Keratinocyte (primary cell): ENCODE measurements around the gene PPP1R1C. TPM values are rescaled to one million over a fixed set of nuclear protein-coding genes. Genes with fewer than 3 reads are reported as not detected.

Experiments used
- DNase-seq: peaks from one replicate; pipeline ENCODE4 v3.0.0-alpha.2; 2011; ENCODE audit warnings: low read depth, missing footprints, low spot score
- FAIRE-seq: peaks from 2 replicates; lab custom pipeline; 2011; peaks lifted over from hg19 to GRCh38; lab: Jason Lieb, UNC
- H2AFZ ChIP-seq: 2 replicates; pipeline ENCODE4 v1.6.0; 2012; ENCODE audit warnings: low read length, control low read depth, inconsistent platforms; ENCODE audit not compliant: control insufficient read depth
- H3K27ac ChIP-seq: 2 replicates; pipeline ENCODE4 v1.5.1; 2011; ENCODE audit warnings: low read length; ENCODE audit not compliant: control insufficient read depth, insufficient read depth
- H3K27me3 ChIP-seq: 3 replicates; pipeline ENCODE4 v1.6.0; 2011; ENCODE audit warnings: low read length; ENCODE audit not compliant: control insufficient read depth, insufficient read depth; ENCODE audit errors: extremely low read depth
- H3K36me3 ChIP-seq, 2 experiments: 2 replicates in 1 of 2; 3 replicates in 1 of 2; pipeline ENCODE4 v1.5.1; 2011; ENCODE audit warnings: low read length in 2 of 2, mild to moderate bottlenecking in 1 of 2; ENCODE audit not compliant: control insufficient read depth in 2 of 2, insufficient read depth in 2 of 2; ENCODE audit errors: extremely low read depth in 1 of 2
- H3K4me1 ChIP-seq: 3 replicates; pipeline ENCODE4 v1.5.1; 2011; ENCODE audit warnings: low read length; ENCODE audit not compliant: control insufficient read depth, insufficient read depth; ENCODE audit errors: extremely low read depth
- H3K4me2 ChIP-seq: 3 replicates; pipeline ENCODE4 v1.6.0; 2011; ENCODE audit warnings: low read depth, low read length; ENCODE audit not compliant: control insufficient read depth, insufficient read depth; ENCODE audit errors: extremely low read depth
- H3K4me3 ChIP-seq, 3 experiments: fragments of 200-600 bp in 1 of 3; sonication (generic) in 1 of 3; 2 replicates in 2 of 3; 3 replicates in 1 of 3; pipeline ENCODE4 v1.5.1; 2011 to 2016; ENCODE audit warnings: low read length in 3 of 3, mild to moderate bottlenecking in 3 of 3, control low read depth in 2 of 3, inconsistent platforms in 1 of 3, low read depth in 1 of 3, mixed read lengths in 1 of 3, mixed run types in 1 of 3, moderate library complexity in 1 of 3; ENCODE audit not compliant: control insufficient read depth in 2 of 3, insufficient read depth in 2 of 3; ENCODE audit errors: extremely low read depth in 1 of 3
- H3K79me2 ChIP-seq: 2 replicates; pipeline ENCODE4 v1.6.0; 2012; ENCODE audit warnings: low read length; ENCODE audit not compliant: control insufficient read depth, insufficient read depth
- H3K9ac ChIP-seq: 3 replicates; pipeline ENCODE4 v1.6.0; 2011; ENCODE audit warnings: low read length; ENCODE audit not compliant: control insufficient read depth, insufficient read depth; ENCODE audit errors: extremely low read depth
- H3K9me1 ChIP-seq: 3 replicates; pipeline ENCODE4 v1.6.0; 2011; ENCODE audit warnings: low read length; ENCODE audit not compliant: control insufficient read depth, insufficient read depth; ENCODE audit errors: extremely low read depth
- H3K9me3 ChIP-seq: 2 replicates; pipeline ENCODE4 v1.5.1; 2012; ENCODE audit warnings: low read depth, low read length; ENCODE audit not compliant: control insufficient read depth
- H4K20me1 ChIP-seq: 3 replicates; pipeline ENCODE4 v1.6.0; 2011; ENCODE audit warnings: low read length; ENCODE audit not compliant: control insufficient read depth, insufficient read depth; ENCODE audit errors: extremely low read depth
- CTCF ChIP-seq, 3 experiments: IDR thresholded peaks in 1 of 3; conservative IDR thresholded peaks in 1 of 3; optimal IDR thresholded peaks in 1 of 3; 2 replicates in 2 of 3; 3 replicates in 1 of 3; pipeline versions ENCODE3 to v1.5.1; 2011; ENCODE audit warnings: low read length in 3 of 3, mild to moderate bottlenecking in 3 of 3, moderate library complexity in 2 of 3, control low read depth in 1 of 3, inconsistent platforms in 1 of 3; ENCODE audit not compliant: insufficient read depth in 2 of 3; ENCODE audit errors: extremely low read depth in 1 of 3
- EZH2 ChIP-seq: IDR thresholded peaks from one replicate; pipeline ENCODE4 v1.6.1; 2012; ENCODE audit warnings: inconsistent platforms, mild to moderate bottlenecking, low read length, moderate library complexity
- dilution Hi-C: fragments of 300-500 bp; cut with MboI; formaldehyde crosslinking; loops from one replicate; pipeline ENCODE4 v1.7.0; 2020; ENCODE audit warnings: low sequenced_read_pairs; ENCODE audit not compliant: extremely low pct_ligation_motif_present
- polyA plus RNA-seq, 5 experiments: library from polyadenylated mRNA; depleted of rRNA in 3 of 5; stranded (reverse) in 3 of 5; stranded (forward) in 1 of 5; unstranded in 1 of 5; fragments of >200 nt; gene quantifications; 1 replicate in 1 of 5; 2 replicates in 3 of 5; 3 replicates in 1 of 5; pipeline versions ENCODE4 v1.2.1 to v1.2.3, GENCODE V29; 2011 to 2012; ENCODE audit warnings: missing spikeins in 2 of 5, low read depth in 1 of 5, low replicate concordance in 1 of 5

PPP1R1C gene
- polyA plus RNA-seq, 1 donor (not counting 4 experiments of a cell fraction or from before 2014, with no cell fraction given): 4.3 TPM

GRCh38 chr2:181992776-181993175, 7.1 kb downstream of the PPP1R1C start:
- no peak overlapping the region for H2AFZ ChIP-seq
- H3K36me3 ChIP-seq: no peaks in the 10 kb centered on the region
- FAIRE-seq: no peak
- no peaks in the 10 kb centered on the region for H3K27me3 ChIP-seq
- H3K4me2 ChIP-seq: no peak overlapping the region
- H3K4me1 ChIP-seq: no peaks in the 10 kb centered on the region
- DNase-seq: no peak
- H3K27ac ChIP-seq: no peak overlapping the region
- no peaks in the 10 kb centered on the region for H3K9me3 ChIP-seq
- no peaks in the 10 kb centered on the region for H3K79me2 ChIP-seq
- no peak overlapping the region for H3K9ac ChIP-seq
- dilution Hi-C loops: no loop called here
- no peaks in the 10 kb centered on the region for H4K20me1 ChIP-seq
- no peaks in the 10 kb centered on the region for H3K9me1 ChIP-seq
- H3K4me3 ChIP-seq: no peak overlapping the region
- TF ChIP-seq EZH2 (no peak), CTCF (optimal IDR thresholded peaks at IDR 0.05 in 1 of 3, IDR thresholded peaks at IDR 0.05 in 1 of 3, conservative IDR thresholded peaks at IDR 0.05 in 1 of 3; ENCODE audit: extremely low read depth in 1 of 3, insufficient read depth in 2 of 3, low read length in 3 of 3) (no peak)

- FAIRE-seq: no peak
- no peaks in the 10 kb centered on the region for H3K79me2 ChIP-seq
These were observed 9.6 kb downstream of the PPP1R1C start for GRCh38 chr2:181995289-181995688.

More at GRCh38 chr2:181995289-181995688, 9.6 kb downstream of the PPP1R1C start:
- Histone ChIP-seq H2AFZ (no peak overlapping the region), H3K9me3 (no peaks in the 10 kb centered on the region), H3K4me1 (peaks cover 5% of the 10 kb centered on the region), H3K27me3 (no peaks in the 10 kb centered on the region), H3K4me2 (no peak overlapping the region), H3K27ac (no peak overlapping the region), H4K20me1 (no peaks in the 10 kb centered on the region), H3K9me1 (no peaks in the 10 kb centered on the region), H3K36me3 (no peaks in the 10 kb centered on the region), H3K9ac (no peak overlapping the region), H3K4me3 (no peak overlapping the region)
- TF ChIP-seq CTCF (optimal IDR thresholded peaks at IDR 0.05 in 1 of 3, IDR thresholded peaks at IDR 0.05 in 1 of 3, conservative IDR thresholded peaks at IDR 0.05 in 1 of 3; ENCODE audit: extremely low read depth in 1 of 3, insufficient read depth in 2 of 3, low read length in 3 of 3) (no peak), EZH2 (no peak)
- dilution Hi-C loops: no loop called here
- no peak for DNase-seq
